GM18505 (cell line): ENCODE results near the gene PLXNA2.
A peak's percentile ranks its signal among the peaks of the same experiment; 100 is the strongest.

Experiments used
- ATAC-seq: cut with Tn5 transposase; IDR thresholded peaks from one replicate; pipeline ENCODE4 v1.9.1; 2021; ENCODE audit not compliant: unreplicated experiment
- POLR2A ChIP-seq: IDR thresholded peaks from 4 replicates; pipeline ENCODE4 v1.6.1; 2011; ENCODE audit warnings: borderline replicate concordance; ENCODE audit not compliant: insufficient read depth, insufficient read length; ENCODE audit errors: extremely low read depth

The PLXNA2 gene

DNA sequence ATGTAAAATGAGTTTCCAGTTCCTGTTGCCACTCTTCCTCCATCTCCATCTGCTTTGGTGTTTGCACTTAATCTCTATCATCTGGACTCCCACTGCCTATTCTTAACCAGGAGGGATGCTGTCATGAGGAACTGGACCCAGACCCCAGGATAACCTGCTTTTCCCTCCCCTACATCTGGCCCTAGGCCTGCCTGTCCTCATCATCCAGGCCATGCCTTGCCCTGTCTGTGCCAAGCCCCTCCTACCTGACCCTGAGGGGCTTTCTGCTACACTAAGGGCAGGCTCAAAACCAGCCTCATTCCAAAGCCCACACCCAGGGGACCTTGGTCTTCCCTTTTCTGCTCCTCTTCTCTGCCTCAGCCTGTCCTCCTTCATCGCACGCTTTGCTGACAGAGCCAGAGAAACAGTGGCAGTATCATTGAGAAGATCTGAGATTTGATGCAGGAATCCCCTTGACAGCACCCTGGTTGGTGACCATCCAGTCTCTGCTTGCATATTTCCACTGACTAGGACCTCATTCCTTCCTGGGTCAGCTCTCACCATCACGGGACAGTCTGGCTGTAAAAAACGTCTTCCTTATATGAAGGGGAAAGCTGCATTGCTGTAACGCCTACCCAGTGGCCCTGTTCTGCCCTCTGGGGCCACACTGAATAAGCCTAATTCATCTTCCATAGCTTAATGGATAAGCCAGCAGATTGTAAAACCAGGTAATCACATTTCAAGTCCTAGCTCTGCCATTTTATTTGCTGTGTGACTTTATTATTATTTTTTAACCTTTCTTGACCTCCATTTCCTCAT lies 38.8 kb downstream of the PLXNA2 start:
- no peak for ATAC-seq
- TF ChIP-seq POLR2A, result no peak

GRCh38 chr1:208204779-208205178 lies 39.4 kb downstream of the PLXNA2 start:
- no peak for ATAC-seq
- TF ChIP-seq POLR2A, result no peak

DNA sequence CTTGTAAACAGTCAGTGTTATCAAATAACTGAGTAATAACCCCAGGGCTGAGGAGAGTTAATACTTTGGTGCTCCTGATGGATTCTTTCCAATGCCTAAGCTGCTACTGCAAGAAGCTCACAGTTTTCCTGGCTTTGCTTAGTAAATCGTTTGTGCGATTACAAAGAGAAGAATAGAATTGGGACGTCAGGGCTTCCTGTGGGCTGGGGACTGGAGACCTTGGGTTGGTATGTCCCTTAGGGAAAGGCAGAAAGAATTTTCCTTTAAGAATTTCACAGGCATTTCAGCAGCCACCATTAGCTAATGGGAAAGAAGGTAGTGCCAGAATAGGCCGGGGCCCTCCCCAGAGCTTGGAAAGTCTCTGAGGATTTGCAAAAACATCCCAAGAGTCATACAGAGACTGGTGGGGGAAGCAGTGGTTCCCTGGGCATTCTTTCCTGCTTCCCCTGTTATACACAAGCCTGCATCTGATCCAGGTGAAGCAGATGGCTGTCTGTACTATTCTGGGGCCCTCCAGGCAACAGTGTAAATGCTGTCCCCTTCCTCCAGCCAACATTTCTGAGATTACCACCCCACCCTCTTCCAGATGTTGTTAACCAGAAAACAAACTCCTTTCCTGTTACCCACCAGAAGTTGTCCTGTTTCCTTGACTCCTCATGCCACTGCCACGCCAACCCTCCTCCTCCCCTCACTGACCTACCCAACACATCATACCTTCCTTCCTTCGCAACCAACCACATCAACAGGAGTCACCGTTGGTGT lies 40.2 kb downstream of the PLXNA2 start:
- ATAC-seq, result no peak
- TF ChIP-seq POLR2A, result no peak

DNA sequence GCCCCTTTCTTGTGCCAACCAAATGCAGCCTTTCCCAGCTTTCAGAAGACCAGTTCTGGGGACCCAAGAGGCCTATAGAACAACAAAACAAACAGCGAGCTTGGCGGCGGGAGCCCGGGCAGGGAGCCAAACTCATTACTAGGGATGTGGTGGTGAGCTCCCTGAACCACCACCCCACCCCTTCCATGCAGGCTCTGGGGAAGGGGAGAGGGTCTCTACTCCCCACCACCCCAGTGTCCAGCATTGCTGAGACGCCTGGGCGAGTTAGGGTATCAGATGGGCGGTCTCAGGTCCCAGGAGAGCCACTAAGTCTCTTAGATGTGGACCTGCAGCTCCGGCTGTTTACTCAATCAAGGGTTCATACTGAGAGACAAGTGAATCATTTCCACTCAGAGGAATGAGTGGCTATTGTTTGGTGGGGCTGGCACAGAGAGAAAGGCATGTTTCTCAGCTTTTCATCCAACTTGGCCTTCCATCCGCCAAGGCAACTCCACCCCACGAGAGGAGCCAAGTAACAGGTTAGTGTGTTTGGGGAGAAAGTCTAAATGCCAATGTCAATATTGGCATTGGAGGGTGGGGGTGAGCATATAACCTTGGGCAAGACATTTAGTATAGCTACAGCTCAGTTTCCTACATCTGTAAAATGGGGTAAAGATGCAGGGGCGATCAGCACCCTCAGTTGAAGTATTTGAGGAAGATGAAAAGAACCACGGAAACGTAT lies 40.9 kb downstream of the PLXNA2 start:
- no peak for ATAC-seq
- TF ChIP-seq POLR2A, result no peak

- TF ChIP-seq POLR2A, result no peak
- ATAC-seq, result no peak
Measured at GRCh38 chr1:208202333-208202995, 41.7 kb downstream of the PLXNA2 start.

- no peak for ATAC-seq
- TF ChIP-seq POLR2A, result no peak
Measured at GRCh38 chr1:208201229-208201628, 43.0 kb downstream of the PLXNA2 start.

- ATAC-seq, result no peak
- no peak for TF ChIP-seq POLR2A
Measured at GRCh38 chr1:208200116-208200515, 44.1 kb downstream of the PLXNA2 start.

- TF ChIP-seq POLR2A, result no peak
- no peak for ATAC-seq
Measured at GRCh38 chr1:208198236-208198635, 45.9 kb downstream of the PLXNA2 start.

DNA sequence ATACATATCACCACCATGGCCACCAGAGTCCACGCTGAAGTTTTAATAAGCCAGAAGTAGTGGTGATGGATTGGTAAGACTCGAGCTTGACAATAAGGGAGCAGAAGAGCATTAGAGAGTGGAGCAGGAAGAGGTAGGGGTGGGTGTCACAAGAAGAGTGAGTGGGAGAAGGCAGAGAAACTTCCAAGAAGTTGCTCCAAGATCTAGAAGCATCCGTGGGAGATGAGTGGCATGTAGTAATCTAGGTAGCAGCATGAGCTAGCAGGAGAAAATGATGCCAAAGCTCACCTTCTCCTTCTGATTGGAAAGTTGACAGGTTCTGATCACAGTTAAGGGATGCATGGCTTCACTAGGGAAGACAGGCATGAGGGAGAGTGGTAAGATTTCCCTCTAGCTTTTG lies 49.2 kb downstream of the PLXNA2 start:
- no peak for TF ChIP-seq POLR2A
- no peak for ATAC-seq

- TF ChIP-seq POLR2A, result no peak
- no peak for ATAC-seq
Measured at GRCh38 chr1:208192995-208193394, 51.2 kb downstream of the PLXNA2 start.

- no peak for TF ChIP-seq POLR2A
- no peak for ATAC-seq
Measured at GRCh38 chr1:208190784-208191183, 53.4 kb downstream of the PLXNA2 start.

DNA sequence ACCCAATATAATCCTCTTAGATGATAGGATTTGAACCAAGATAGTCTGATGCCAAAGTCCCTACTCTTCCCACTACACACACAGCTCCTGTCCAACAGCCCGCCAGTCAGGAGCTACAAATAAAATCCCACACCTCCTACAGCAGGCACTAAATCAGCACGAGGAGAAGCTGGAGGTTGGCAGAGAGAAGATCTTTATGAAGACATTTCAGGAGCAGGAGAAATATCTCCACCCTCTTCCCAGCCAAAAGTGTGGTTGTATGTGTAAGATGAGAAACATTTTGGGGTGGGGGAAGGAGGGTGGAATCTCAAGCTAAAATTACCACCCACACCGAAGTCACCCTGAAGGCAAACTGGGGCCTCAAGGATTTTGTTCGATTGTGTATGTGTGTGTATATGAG lies 54.5 kb downstream of the PLXNA2 start:
- no peak for TF ChIP-seq POLR2A
- no peak for ATAC-seq

- ATAC-seq, result peak; percentile 83
- TF ChIP-seq POLR2A, result peak; percentile 37
Measured at GRCh38 chr1:208189183-208189582, 55.0 kb downstream of the PLXNA2 start.
